ENCODE measurements around the gene PTGER2. TPM values are rescaled to one million over a fixed set of nuclear protein-coding genes. Genes with fewer than 3 reads are reported as not detected.

The PTGER2 gene
- polyA plus RNA-seq, 1 donor from 2014 or later: not detected

GRCh38 chr14:52342849-52343596 is 28.9 kb downstream of the PTGER2 start:
- H3K79me2 ChIP-seq (replicated peaks; ENCODE audit: insufficient read depth, low read length): no peaks in the 10 kb centered on the region
- H3K9ac ChIP-seq (ENCODE audit: low read length): no peak overlapping the region
- no peaks in the 10 kb centered on the region for H3K9me2 ChIP-seq (ENCODE audit: insufficient read depth, low read length)
- no peaks in the 10 kb centered on the region for H3K27me3 ChIP-seq (ENCODE audit: insufficient read depth, low read depth, low read length)
- peaks cover 5% of the 10 kb centered on the region for H3K9me3 ChIP-seq (ENCODE audit: low read length)
- TF ChIP-seq POLR2AphosphoS5 (IDR thresholded peaks at IDR 0.05) (no peak), EZH2 (IDR thresholded peaks at IDR 0.05; ENCODE audit: borderline replicate concordance, insufficient read depth, low read length, poor library complexity, severe bottlenecking) (no peak), REST (IDR thresholded peaks at IDR 0.05; ENCODE audit: borderline replicate concordance) (no peak), TAF1 (IDR thresholded peaks at IDR 0.05; ENCODE audit: low read depth) (no peak), MXI1 (conservative IDR thresholded peaks at IDR 0.05; ENCODE audit: poor library complexity, severe bottlenecking) (no peak), SMC3 (conservative IDR thresholded peaks at IDR 0.05; ENCODE audit: poor library complexity) (no peak), EP300 (conservative IDR thresholded peaks at IDR 0.05; ENCODE audit: poor library complexity, severe bottlenecking) (no peak), CTCF (IDR thresholded peaks at IDR 0.05; ENCODE audit: poor library complexity, severe bottlenecking) (no peak), RAD21 (conservative IDR thresholded peaks at IDR 0.05) (no peak)
- H3K4me2 ChIP-seq (ENCODE audit: low read length): no peak overlapping the region
- no peak overlapping the region for H3K4me3 ChIP-seq (ENCODE audit: low read length)
- no peak overlapping the region for H2AFZ ChIP-seq (ENCODE audit: low read depth, low read length)
- H3K36me3 ChIP-seq (ENCODE audit: insufficient read depth, low read length): no peaks in the 10 kb centered on the region
- no peaks in the 10 kb centered on the region for H3F3A ChIP-seq (ENCODE audit: insufficient read depth, low read length, poor library complexity, severe bottlenecking)
- H3K27ac ChIP-seq (ENCODE audit: low read length): no peak overlapping the region
- no peaks in the 10 kb centered on the region for H4K20me1 ChIP-seq (ENCODE audit: insufficient read depth)

- Histone ChIP-seq H2AFZ (ENCODE audit: low read depth, low read length) (no peak overlapping the region), H3K27ac (ENCODE audit: low read length) (no peak overlapping the region), H3K79me2 (replicated peaks; ENCODE audit: insufficient read depth, low read length) (no peaks in the 10 kb centered on the region), H3K4me3 (ENCODE audit: low read length) (no peak overlapping the region), H3K4me2 (ENCODE audit: low read length) (no peak overlapping the region), H3F3A (ENCODE audit: insufficient read depth, low read length, poor library complexity, severe bottlenecking) (no peaks in the 10 kb centered on the region), H3K36me3 (ENCODE audit: insufficient read depth, low read length) (no peaks in the 10 kb centered on the region), H3K9ac (ENCODE audit: low read length) (no peak overlapping the region), H3K27me3 (ENCODE audit: insufficient read depth, low read depth, low read length) (no peaks in the 10 kb centered on the region), H4K20me1 (ENCODE audit: insufficient read depth) (no peaks in the 10 kb centered on the region), H3K9me2 (ENCODE audit: insufficient read depth, low read length) (no peaks in the 10 kb centered on the region), H3K9me3 (ENCODE audit: low read length) (peaks cover 5% of the 10 kb centered on the region)
- TF ChIP-seq RAD21 (conservative IDR thresholded peaks at IDR 0.05) (no peak), SMC3 (conservative IDR thresholded peaks at IDR 0.05; ENCODE audit: poor library complexity) (no peak), EZH2 (IDR thresholded peaks at IDR 0.05; ENCODE audit: borderline replicate concordance, insufficient read depth, low read length, poor library complexity, severe bottlenecking) (no peak), MXI1 (conservative IDR thresholded peaks at IDR 0.05; ENCODE audit: poor library complexity, severe bottlenecking) (no peak), TAF1 (IDR thresholded peaks at IDR 0.05; ENCODE audit: low read depth) (no peak), EP300 (conservative IDR thresholded peaks at IDR 0.05; ENCODE audit: poor library complexity, severe bottlenecking) (no peak), REST (IDR thresholded peaks at IDR 0.05; ENCODE audit: borderline replicate concordance) (no peak), CTCF (IDR thresholded peaks at IDR 0.05; ENCODE audit: poor library complexity, severe bottlenecking) (no peak), POLR2AphosphoS5 (IDR thresholded peaks at IDR 0.05) (no peak)
These were observed 32.7 kb downstream of the PTGER2 start for GRCh38 chr14:52346778-52347177.

All from neural cell (in vitro differentiated cells).